Inflammatory macrophage (primary cell): ENCODE data around the gene ZDHHC13.

ENCODE experiments used
- DNase-seq, 2 donors: peaks; one replicate each; pipeline ENCODE4 v3.0.0-alpha.2; 2020 to 2022

ZDHHC13 gene

DNA sequence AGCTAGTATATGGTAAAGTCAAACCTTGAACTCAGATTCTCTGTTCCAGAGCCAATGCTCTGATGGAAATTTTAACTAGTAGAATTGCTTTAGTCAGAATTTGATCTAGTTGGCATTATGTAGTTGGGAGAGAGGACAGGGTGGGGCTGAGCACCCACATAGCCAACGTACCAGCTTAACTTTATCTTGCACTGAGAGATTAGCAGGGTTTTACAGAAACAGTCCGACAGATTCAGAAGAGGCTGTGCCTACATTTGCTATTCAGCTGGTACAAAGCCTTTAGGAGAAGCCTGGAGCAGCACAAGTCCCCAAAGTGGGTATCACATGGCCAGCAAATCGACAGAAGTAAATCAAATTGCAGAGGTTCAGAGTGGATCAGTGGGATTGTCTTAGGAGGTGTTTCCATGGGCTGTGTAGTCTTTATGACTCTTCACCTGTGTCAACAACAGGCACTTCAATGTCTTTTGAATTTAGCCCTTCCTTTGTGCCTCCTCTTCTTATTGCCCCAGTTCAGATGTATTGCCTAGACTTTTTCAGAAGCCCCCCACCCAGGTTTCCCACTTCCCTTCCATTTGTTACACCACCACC lies 92.1 kb downstream of the ZDHHC13 start:
- DNase-seq, result no peak

DNA sequence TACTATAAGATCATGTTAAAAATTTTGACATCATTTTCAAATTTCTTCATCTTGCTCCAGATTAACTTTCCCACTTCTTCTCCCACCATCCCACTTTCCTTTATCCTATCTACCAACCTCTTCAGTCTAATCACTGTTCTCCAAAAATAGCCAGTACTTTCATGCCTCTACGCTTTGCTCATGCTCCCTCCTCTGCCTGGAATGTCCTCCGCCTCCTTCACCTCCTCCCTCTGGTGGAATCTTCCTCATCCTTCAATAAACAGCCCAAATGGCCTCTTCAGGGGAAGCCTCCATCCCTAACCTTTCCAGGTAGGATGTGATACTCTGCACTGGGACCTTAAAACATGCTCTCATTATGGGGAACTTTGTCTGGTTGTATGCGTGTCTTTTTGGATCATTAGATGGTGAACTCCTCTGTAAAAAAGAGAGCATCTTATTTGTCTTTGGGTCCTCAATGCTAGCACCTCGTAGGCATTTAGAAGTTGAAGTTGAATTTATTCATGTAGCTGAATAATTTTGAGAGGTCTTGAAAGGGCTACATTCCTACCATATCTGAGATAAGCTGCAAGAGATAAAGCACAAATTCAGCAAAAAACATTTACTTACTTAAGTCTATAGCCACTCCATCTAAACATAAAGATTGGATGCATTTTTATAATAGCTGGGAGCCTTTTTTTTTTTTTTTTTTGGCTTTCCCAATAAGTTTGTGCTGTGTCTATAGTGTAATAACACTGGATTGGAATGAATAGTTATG lies 92.8 kb downstream of the ZDHHC13 start:
- DNase-seq, result no peak

- DNase-seq, result no peak
Measured at GRCh38 chr11:19216021-19216420, 99.1 kb downstream of the ZDHHC13 start.

DNA sequence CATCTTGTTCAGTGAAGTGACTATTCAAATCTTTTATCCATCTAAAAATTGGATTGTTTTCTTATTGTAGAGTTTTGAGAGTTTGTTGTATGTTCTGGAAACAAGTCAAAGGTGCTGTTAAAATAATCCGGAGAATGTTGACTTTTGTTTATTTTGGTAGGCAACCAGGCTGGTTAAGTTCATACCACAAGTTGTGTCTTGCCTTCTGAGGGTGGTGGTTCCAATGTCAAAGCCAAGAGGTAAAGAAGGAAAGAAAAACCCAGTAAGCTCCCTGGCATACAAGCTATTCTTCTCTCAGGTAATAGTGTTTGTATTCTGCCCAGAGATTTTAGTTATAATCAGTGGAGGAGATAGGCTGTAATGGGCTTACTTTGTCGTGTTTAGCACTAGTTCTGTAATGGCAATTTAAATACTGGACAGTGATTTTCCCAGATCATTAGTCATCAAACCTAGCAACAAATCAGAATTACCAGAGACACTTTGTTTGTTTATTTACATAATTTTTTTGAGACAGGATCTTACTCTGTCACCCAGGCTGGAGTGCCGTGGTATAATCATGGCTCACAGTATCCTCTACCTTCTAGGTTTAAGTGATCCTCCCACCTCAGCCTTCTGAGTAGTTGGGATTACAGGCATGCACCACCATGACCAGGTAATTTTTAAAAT lies 99.9 kb downstream of the ZDHHC13 start:
- no peak for DNase-seq

DNA sequence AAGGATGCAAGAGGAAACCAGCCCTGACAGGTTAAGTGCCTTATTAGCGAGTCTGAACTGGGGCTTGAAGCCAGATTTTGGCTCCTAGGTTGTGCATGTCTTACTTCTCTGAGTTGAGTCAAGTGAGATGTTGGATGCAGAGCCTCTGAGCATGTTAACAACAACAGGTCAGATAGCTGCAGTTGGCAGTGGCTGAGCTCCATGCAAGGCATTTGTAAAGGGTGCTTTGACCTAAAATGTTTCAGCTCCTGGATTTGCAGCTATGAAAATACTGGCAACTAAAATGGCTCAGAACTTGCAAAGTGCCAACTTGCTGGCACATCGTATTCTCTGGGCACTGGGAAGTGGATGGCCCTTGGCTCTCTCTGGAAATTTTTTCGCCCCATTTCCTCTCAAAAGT lies 101.2 kb downstream of the ZDHHC13 start:
- DNase-seq, result no peak

GRCh38 chr11:19218786-19219460 lies 102.0 kb downstream of the ZDHHC13 start:
- DNase-seq, result no peak

DNA sequence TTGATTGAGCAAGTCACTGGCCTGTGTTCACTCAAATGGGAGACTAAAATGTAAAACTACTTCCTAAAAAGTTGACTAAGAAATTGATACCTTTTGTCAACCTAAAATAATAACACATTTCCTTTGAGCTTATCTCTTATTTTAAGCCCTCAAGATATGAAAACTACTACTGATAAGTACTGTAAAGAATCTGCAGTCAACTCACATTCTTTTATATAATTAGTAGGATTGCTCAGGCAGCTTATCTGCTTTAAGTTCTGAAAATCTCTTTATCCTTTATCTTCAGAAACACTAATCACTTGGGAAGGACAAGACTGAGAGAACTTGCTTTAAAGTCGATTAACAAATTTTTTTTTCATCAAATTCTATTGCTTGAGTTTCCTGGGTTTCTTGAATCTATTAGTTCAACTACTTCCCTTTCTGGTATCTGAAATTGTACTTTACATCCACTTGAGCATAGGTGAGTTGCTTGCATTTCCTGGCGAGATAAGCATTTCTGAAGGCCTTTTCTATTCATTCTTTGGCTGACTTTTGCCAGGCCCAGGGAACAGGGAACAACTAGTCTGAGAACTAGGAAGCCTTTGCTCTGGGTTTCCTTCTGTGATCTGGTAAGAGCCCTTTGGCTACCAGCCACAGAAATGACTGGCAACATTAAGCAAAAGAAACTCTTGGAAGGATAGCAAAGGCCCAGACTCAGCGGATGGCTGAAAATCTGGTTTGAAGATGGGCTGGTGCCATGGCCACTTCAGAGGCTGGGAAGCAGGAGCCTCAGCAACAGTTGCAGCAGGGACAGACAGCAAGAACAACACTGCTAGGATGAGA lies 104.1 kb downstream of the ZDHHC13 start:
- no peak for DNase-seq

DNA sequence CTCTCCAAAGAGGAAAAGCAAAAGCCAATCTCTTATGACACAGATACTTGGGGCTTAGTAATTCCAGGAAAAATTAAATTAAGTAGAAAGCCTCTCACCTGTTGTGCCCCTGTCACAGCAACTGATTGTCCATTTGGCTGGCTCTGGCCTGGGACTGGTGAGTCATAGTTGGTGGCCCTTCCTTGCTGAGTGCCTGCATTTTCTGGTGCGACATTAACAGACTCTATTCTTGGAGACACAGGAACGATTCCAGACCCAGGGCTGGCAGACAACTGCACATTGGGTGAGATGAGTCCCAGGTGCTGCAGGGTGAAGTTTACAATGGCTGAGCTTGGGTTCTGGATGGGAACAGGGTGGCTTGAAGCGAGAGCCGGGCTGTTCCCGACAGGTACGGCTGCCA lies 108.2 kb downstream of the ZDHHC13 start:
- DNase-seq, result no peak

- no peak for DNase-seq
Measured at GRCh38 chr11:19225581-19225980, 108.6 kb downstream of the ZDHHC13 start.
